Thoracic aorta (tissue), 2 donors: Measurements from ENCODE around the gene TRNP1. TPM values are rescaled to one million over a fixed set of nuclear protein-coding genes. Genes with fewer than 3 reads are reported as not detected.

Experiments used
- ATAC-seq: fragments of 150-250 bp; one replicate; pipeline ENCODE4 v1.8.0; 2017; ENCODE audit warnings: low read depth; ENCODE audit not compliant: insufficient number of reproducible peaks, low FRiP score
- DNase-seq: peaks from one replicate; pipeline ENCODE4 v3.0.0-alpha.2; 2020; ENCODE audit warnings: low spot score
- H3K27ac ChIP-seq, 2 donors: fragments of 200-600 bp; sonication (generic); 1 replicate in 1 of 2; 2 replicates in 1 of 2; pipeline ENCODE4 v1.5.1; 2016; ENCODE audit warnings: mild to moderate bottlenecking in 2 of 2, moderate library complexity in 2 of 2
- H3K27me3 ChIP-seq: fragments of 200-600 bp; sonication (generic); replicated peaks from 2 replicates; pipeline ENCODE4 v1.6.0; 2016; ENCODE audit warnings: mild to moderate bottlenecking; ENCODE audit not compliant: insufficient read depth
- H3K36me3 ChIP-seq: fragments of 200-600 bp; sonication (generic); one replicate; pipeline ENCODE4 v1.5.1; 2016
- H3K4me1 ChIP-seq, 2 donors: fragments of 200-600 bp; sonication (generic); 1 replicate in 1 of 2; 2 replicates in 1 of 2; pipeline versions ENCODE4 v1.5.1 to v1.6.0; 2016; ENCODE audit warnings: low read depth in 2 of 2, mild to moderate bottlenecking in 1 of 2; ENCODE audit not compliant: control insufficient read depth in 1 of 2
- H3K4me3 ChIP-seq: fragments of 200-600 bp; sonication (generic); 2 replicates; pipeline ENCODE4 v1.5.1; 2016; ENCODE audit warnings: mild to moderate bottlenecking
- H3K9me3 ChIP-seq: fragments of 200-600 bp; sonication (generic); 2 replicates; pipeline ENCODE4 v1.5.1; 2016
- total RNA-seq, 2 donors: library from RNA; depleted of rRNA; stranded (reverse); fragments of >200 nt; gene quantifications; one replicate each; pipeline versions ENCODE4 v1.1.0 to v1.2.3, GENCODE V29; 2016
- TF ChIP-seq, protein P1 (sequence below): fragments of 200-600 bp; sonication (generic); IDR thresholded peaks from one replicate; pipeline ENCODE4 v1.5.1; 2019; ENCODE audit warnings: antibody characterized with exemption

Gene TRNP1
- total RNA-seq, 2 donors from 2014 or later, result 26.4 to 34.9 TPM

DNA sequence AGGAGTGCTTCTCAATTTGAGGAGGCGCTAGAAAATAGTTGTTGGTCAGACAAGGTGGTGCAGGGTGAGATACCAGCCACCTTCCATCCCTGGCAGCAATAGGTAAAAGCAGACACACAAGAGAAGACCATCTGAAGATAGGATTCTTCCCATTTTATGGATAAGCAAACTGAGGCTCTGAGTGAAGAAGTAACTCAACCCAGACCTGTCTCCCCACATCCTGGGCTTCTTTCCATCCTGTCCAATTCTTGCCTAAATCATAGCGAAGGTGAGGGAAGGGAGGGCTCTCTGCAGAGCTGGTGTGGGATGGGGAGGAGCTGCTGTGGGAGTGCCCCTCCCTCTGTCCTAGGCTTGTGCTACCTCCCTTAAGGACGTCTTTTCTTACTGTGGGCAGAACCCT, 21.9 kb upstream of the TRNP1 start:
- H3K4me3 ChIP-seq, result no peak overlapping the region
- DNase-seq (no peak), ATAC-seq (no peak)
- TF ChIP-seq, protein P1, sequence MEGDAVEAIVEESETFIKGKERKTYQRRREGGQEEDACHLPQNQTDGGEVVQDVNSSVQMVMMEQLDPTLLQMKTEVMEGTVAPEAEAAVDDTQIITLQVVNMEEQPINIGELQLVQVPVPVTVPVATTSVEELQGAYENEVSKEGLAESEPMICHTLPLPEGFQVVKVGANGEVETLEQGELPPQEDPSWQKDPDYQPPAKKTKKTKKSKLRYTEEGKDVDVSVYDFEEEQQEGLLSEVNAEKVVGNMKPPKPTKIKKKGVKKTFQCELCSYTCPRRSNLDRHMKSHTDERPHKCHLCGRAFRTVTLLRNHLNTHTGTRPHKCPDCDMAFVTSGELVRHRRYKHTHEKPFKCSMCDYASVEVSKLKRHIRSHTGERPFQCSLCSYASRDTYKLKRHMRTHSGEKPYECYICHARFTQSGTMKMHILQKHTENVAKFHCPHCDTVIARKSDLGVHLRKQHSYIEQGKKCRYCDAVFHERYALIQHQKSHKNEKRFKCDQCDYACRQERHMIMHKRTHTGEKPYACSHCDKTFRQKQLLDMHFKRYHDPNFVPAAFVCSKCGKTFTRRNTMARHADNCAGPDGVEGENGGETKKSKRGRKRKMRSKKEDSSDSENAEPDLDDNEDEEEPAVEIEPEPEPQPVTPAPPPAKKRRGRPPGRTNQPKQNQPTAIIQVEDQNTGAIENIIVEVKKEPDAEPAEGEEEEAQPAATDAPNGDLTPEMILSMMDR, result no peak
- H3K27me3 ChIP-seq, result no peaks in the 10 kb centered on the region
- H3K9me3 ChIP-seq, result no peaks in the 10 kb centered on the region
- no peaks in the 10 kb centered on the region for H3K4me1 ChIP-seq
- H3K36me3 ChIP-seq, result no peaks in the 10 kb centered on the region
- no peak overlapping the region for H3K27ac ChIP-seq

DNA sequence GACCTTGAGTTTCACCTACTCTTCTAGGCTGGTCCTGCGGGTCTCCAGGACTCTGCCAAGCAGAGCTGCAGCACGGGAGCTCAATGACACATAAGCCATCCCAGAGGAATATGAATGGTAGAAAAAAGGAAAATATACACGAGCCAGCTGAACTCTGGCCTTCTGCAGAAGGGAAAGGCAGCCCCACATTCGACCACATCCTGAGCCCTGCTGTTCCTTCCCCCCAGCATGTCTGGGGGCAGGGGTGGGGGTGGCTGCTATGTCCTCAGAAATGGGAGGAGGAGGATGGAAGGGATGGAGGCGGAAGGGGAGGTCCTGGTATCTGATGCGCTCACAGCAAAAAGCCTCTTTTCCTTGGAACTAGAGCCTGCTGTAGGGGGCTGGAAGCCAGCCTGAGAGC, 21.1 kb upstream of the TRNP1 start:
- no peaks in the 10 kb centered on the region for H3K36me3 ChIP-seq
- H3K9me3 ChIP-seq, result no peaks in the 10 kb centered on the region
- H3K27ac ChIP-seq, result no peak overlapping the region
- H3K4me3 ChIP-seq, result no peak overlapping the region
- TF ChIP-seq, protein P1, result no peak
- no peaks in the 10 kb centered on the region for H3K27me3 ChIP-seq
- no peaks in the 10 kb centered on the region for H3K4me1 ChIP-seq
- no peak for ATAC-seq
- no peak for DNase-seq

DNA sequence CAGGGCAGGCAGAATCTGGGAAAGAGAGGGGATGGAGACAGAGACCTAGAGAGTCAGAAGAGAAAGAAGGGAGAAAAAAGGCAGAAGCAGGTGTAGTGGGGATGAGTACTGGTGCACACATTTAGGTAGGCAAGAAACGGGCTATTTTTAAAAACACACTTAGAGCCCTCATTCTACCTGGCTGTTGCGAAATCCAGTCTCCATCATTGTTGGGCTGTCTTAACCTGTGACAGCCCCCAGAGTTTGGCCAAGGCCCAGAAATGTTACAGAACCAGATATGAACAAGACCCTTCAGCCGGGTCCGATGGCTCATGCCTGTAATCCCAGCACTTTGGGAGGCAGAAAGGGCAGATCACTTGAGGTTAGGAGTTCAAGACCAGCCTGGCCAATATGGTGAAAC, 20.7 kb upstream of the TRNP1 start:
- Histone ChIP-seq H3K9me3 (no peaks in the 10 kb centered on the region), H3K4me3 (no peak overlapping the region), H3K27ac (no peak overlapping the region), H3K27me3 (no peaks in the 10 kb centered on the region), H3K36me3 (no peaks in the 10 kb centered on the region), H3K4me1 (no peaks in the 10 kb centered on the region)
- no peak for DNase-seq
- no peak for ATAC-seq
- TF ChIP-seq, protein P1, result no peak

GRCh38 chr1:26976621-26977510, 16.6 kb upstream of the TRNP1 start:
- Histone ChIP-seq H3K27me3 (no peaks in the 10 kb centered on the region), H3K36me3 (no peaks in the 10 kb centered on the region), H3K4me3 (no peak overlapping the region), H3K4me1 (no peaks in the 10 kb centered on the region), H3K27ac (no peak overlapping the region), H3K9me3 (no peaks in the 10 kb centered on the region)
- DNase-seq (no peak), ATAC-seq (no peak)
- TF ChIP-seq, protein P1, result no peak

- no peak for ATAC-seq
- TF ChIP-seq, protein P1, result no peak
These were observed 14.6 kb upstream of the TRNP1 start for GRCh38 chr1:26978901-26979300.

More at GRCh38 chr1:26978901-26979300, 14.6 kb upstream of the TRNP1 start:
- Histone ChIP-seq H3K4me1 (no peaks in the 10 kb centered on the region), H3K27ac (no peak overlapping the region), H3K9me3 (no peaks in the 10 kb centered on the region), H3K27me3 (no peaks in the 10 kb centered on the region), H3K4me3 (no peak overlapping the region), H3K36me3 (no peaks in the 10 kb centered on the region)
- DNase-seq, result no peak
